GM12878 (cell line): ENCODE results near the gene ADAMTS3. TPM values are rescaled to one million over a fixed set of nuclear protein-coding genes. Genes with fewer than 3 reads are reported as not detected.

ENCODE experiments used
- ATAC-seq: fragments of 200-7000 bp; cut with Tn5 transposase; 3 replicates; pipeline ENCODE4 v1.9.1; 2020; ENCODE audit warnings: mild to moderate bottlenecking, moderate library complexity
- BruUV-seq: library from RNA; stranded (reverse); fragments of 400-500 nt; replicated peaks from 2 replicates; lab custom pipeline; 2021; lab: Mats Ljungman, UMichigan
- CTCF ChIA-PET: fragments of 300-600 bp; sonication (Branson Sonifier 250); formaldehyde crosslinking; extraction: SDS; loops from one replicate; lab custom pipeline; 2021; ENCODE audit warnings: inconsistent platforms; lab: Yijun Ruan, JAX
- POLR2A ChIA-PET: fragments of 350-600 bp; formaldehyde crosslinking; extraction: SDS; loops from one replicate; lab custom pipeline; 2021; ENCODE audit warnings: inconsistent platforms; lab: Charles Lee
- RAD21 ChIA-PET: fragments of 300-600 bp; sonication (Branson Sonifier 250); formaldehyde crosslinking; loops from one replicate; lab custom pipeline; 2023; ENCODE audit warnings: antibody characterized with exemption; ENCODE audit not compliant: unreplicated experiment; lab: Charles Lee
- SMC1A ChIA-PET: fragments of 300-600 bp; sonication (Branson Sonifier 250); formaldehyde crosslinking; loops from one replicate; lab custom pipeline; 2023; ENCODE audit not compliant: unreplicated experiment, uncharacterized antibody; lab: Charles Lee
- DNase-seq: peaks from one replicate; pipeline ENCODE4 v3.0.0-alpha.2; 2011; ENCODE audit warnings: low read depth, low spot score
- FAIRE-seq: peaks from 3 replicates; lab custom pipeline; 2011; peaks lifted over from hg19 to GRCh38; lab: Jason Lieb, UNC
- H2AFZ ChIP-seq: 2 replicates; pipeline ENCODE4 v1.6.0; 2011; ENCODE audit warnings: low read depth, low read length, control low read depth; ENCODE audit not compliant: control insufficient read depth
- H3K27ac ChIP-seq: 2 replicates; pipeline ENCODE4 v1.5.1; 2011; ENCODE audit warnings: control low read depth; ENCODE audit not compliant: control insufficient read depth, insufficient read depth
- H3K27me3 ChIP-seq, 2 experiments: replicated peaks in 1 of 2; 2 replicates each; pipeline versions ENCODE4 v1.6.0 to v1.6.1; 2011; ENCODE audit warnings: low read length in 1 of 2; ENCODE audit not compliant: control insufficient read depth in 2 of 2, insufficient read depth in 2 of 2
- H3K36me3 ChIP-seq, 2 experiments: 2 replicates each; pipeline ENCODE4 v1.5.1; 2011; ENCODE audit warnings: low read length in 1 of 2; ENCODE audit not compliant: control insufficient read depth in 2 of 2, insufficient read depth in 2 of 2
- H3K4me1 ChIP-seq: 2 replicates; pipeline ENCODE4 v1.6.1; 2011; ENCODE audit warnings: mild to moderate bottlenecking, low read length, moderate library complexity, mixed read lengths; ENCODE audit not compliant: control insufficient read depth, insufficient read depth
- H3K4me2 ChIP-seq: 2 replicates; pipeline ENCODE4 v1.6.0; 2011; ENCODE audit warnings: control low read depth; ENCODE audit not compliant: control insufficient read depth, insufficient read depth
- H3K4me3 ChIP-seq: fragments of 200-600 bp; sonication (generic); 2 replicates; pipeline ENCODE4 v1.5.1; 2016
- H3K79me2 ChIP-seq: 2 replicates; pipeline ENCODE4 v1.6.0; 2011; ENCODE audit warnings: low read length; ENCODE audit not compliant: control insufficient read depth, insufficient read depth
- H3K9ac ChIP-seq: 2 replicates; pipeline ENCODE4 v1.8.0; 2011; ENCODE audit warnings: low read length, control low read depth, mixed read lengths; ENCODE audit not compliant: control insufficient read depth, insufficient read depth
- H3K9me3 ChIP-seq: replicated peaks from 3 replicates; pipeline ENCODE4 v1.5.1; 2011; ENCODE audit warnings: mild to moderate bottlenecking, low read length; ENCODE audit not compliant: control insufficient read depth, insufficient read depth
- H4K20me1 ChIP-seq: 2 replicates; pipeline ENCODE4 v1.6.0; 2011; ENCODE audit not compliant: control insufficient read depth, insufficient read depth
- BCLAF1 ChIP-seq: fragments of 450-650 bp; IDR thresholded peaks from 2 replicates; pipeline ENCODE4 v1.6.1; 2017; ENCODE audit warnings: antibody characterized with exemption, mild to moderate bottlenecking, moderate library complexity
- CHD2 ChIP-seq: IDR thresholded peaks from 2 replicates; pipeline ENCODE4 v1.6.1; 2011; ENCODE audit warnings: low read depth, low read length, improper control_type of control experiment, borderline replicate concordance
- DPF2 ChIP-seq: fragments of 450-650 bp; IDR thresholded peaks from 2 replicates; pipeline ENCODE4 v1.6.1; 2017; ENCODE audit warnings: mild to moderate bottlenecking
- JUND ChIP-seq: IDR thresholded peaks from 2 replicates; pipeline ENCODE4 v1.6.1; 2012; ENCODE audit warnings: low read depth, mild to moderate bottlenecking, low read length, improper control_type of control experiment, moderate library complexity
- KAT2A ChIP-seq: conservative IDR thresholded peaks from 2 replicates; pipeline ENCODE4 v1.6.1; 2011; ENCODE audit warnings: low read depth, low read length; ENCODE audit not compliant: control insufficient read depth
- NFXL1 ChIP-seq: fragments of 450-650 bp; IDR thresholded peaks from 2 replicates; pipeline ENCODE4 v1.6.1; 2017; ENCODE audit warnings: antibody characterized with exemption, mild to moderate bottlenecking, borderline replicate concordance
- PAX8 ChIP-seq: fragments of 450-650 bp; IDR thresholded peaks from 2 replicates; pipeline ENCODE4 v1.6.1; 2017; ENCODE audit warnings: mild to moderate bottlenecking, moderate library complexity
- SIX5 ChIP-seq: IDR thresholded peaks from 2 replicates; pipeline ENCODE4 v1.6.1; 2011; ENCODE audit warnings: mild to moderate bottlenecking, low read depth, low read length, moderate library complexity; ENCODE audit not compliant: severe bottlenecking
- TCF3 ChIP-seq: IDR thresholded peaks from 2 replicates; pipeline ENCODE4 v1.6.1; 2012; ENCODE audit warnings: low read depth, mild to moderate bottlenecking, low read length, borderline replicate concordance; ENCODE audit not compliant: insufficient read depth
- WGBS: methylation state at CpG from one replicate; pipeline ENCODE4 v1.1.6; 2016; ENCODE audit warnings: low lambda C conversion rate; ENCODE audit not compliant: insufficient replicate concordance, insufficient coverage; ENCODE audit errors: missing lambda C conversion rate; 5-methylcytosine and 5-hydroxymethylcytosine counted together
- in situ Hi-C: fragments of 300-500 bp; cut with MboI; formaldehyde crosslinking; loops from 9 replicates; pipeline ENCODE4 v1.14.3; 2018; ENCODE audit warnings: mixed read lengths
- intact Hi-C: fragments of 100-400 bp; cut with micrococcal nuclease; formaldehyde crosslinking; loops from one replicate; pipeline ENCODE4 v1.14.2; 2022; ENCODE audit not compliant: unreplicated experiment
- polyA plus RNA-seq, 11 experiments: library from polyadenylated mRNA; depleted of rRNA in 4 of 11; unstranded in 6 of 11; stranded (reverse) in 5 of 11; fragments of >200 nt; fragmentation: Nextera tagmentation in 4 of 11; fragmentation: Illumina TruSeq in 1 of 11; extraction: Ambion mirVana in 4 of 11; extraction: Trizol in 1 of 11; gene quantifications; 1 replicate in 1 of 11; 2 replicates in 10 of 11; pipeline versions ENCODE4 v1.2.1 to v1.2.3, GENCODE V29; 2011 to 2016; ENCODE audit warnings: inconsistent platforms in 2 of 11, missing spikeins in 2 of 11, low read depth in 1 of 11
- total RNA-seq, 4 experiments: library from RNA; depleted of rRNA in 3 of 4; stranded (reverse); fragments of >200 nt in 3 of 4; fragmentation: Illumina TruSeq in 1 of 4; extraction: Trizol in 1 of 4; gene quantifications; 2 replicates each; pipeline versions ENCODE4 v1.2.1 to v1.2.3, GENCODE V29; 2013 to 2021
- TF ChIP-seq, protein P1 (sequence below): IDR thresholded peaks from 2 replicates; pipeline ENCODE4 v1.6.1; 2011; ENCODE audit warnings: low read depth, mild to moderate bottlenecking, low read length, moderate library complexity, borderline replicate concordance; ENCODE audit errors: extremely low read depth

ADAMTS3 gene
- total and polyA plus RNA-seq, 10 of the 15 experiments (the other 5 are each of a cell fraction or from before 2014, with no cell fraction given): under 0.01 to 0.07 (median 0.02) TPM; not detected in 6

DNA sequence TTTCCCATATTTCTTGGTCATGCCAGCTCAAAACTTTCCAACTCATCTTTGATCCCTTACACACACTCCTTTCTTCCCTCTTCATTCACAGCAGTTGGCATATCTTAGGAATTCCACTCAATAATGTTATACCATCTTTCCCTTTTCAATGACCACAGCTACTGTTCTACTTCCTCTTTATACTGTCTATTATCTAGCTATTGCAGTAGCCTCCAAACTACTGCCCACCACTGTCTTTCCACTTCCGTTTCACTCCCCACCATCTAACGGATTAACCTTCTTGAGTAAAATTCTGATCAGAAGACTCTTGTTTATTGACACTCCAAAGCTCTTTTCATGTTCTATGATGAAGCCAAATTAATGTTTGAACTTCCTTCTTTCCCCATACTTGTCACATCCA lies 55.8 kb downstream of the ADAMTS3 start (continued):
- no peak for TF ChIP-seq JUND
- TF ChIP-seq, all 136 proteins: peak for 0

DNA sequence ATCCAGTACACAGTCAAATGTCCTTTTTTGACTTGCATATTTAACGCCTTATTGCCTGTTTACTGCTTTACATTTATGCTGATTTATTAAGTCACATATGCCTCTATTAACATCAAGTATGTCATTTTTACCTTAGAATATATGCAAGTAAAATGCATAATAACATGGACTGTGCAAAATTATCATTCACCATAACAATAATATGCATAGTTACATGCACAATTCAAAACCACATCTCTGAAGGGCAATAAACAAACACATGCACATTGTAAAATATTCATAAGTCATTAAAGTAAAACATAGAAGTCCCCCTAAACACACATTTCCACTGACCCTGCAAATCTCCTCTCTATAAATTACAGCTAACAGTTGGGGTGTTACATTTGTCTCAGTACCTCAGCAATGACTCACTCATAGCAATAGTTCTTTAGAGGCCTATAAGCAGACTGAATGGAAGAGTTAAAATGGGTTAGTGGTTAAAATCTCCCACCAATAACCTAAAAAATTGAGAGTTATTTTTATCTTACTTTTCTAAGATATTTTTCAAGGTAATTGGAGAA lies 61.1 kb downstream of the ADAMTS3 start:
- intact Hi-C loops: no loop called here
- DNase-seq: no peak
- POLR2A ChIA-PET: no interaction called here
- Histone ChIP-seq H3K4me2 (no peak overlapping the region), H4K20me1 (no peaks in the 10 kb centered on the region), H3K27me3 (no peaks in the 10 kb centered on the region), H3K36me3 (no peaks in the 10 kb centered on the region), H3K9me3 (no peaks in the 10 kb centered on the region), H3K27ac (no peak overlapping the region)
- RAD21 ChIA-PET: no interaction called here
- CTCF ChIA-PET: interaction anchor here (0.7 kb wide), 1 partner anchor 58 kb away, joined by 3 read pairs; no protein-coding TSS in a partner anchor
- no TSS peak for BruUV-seq
- 4% methylated on average over 1 of the region's 1 CpG for WGBS
- no peak for TF ChIP-seq NFXL1
- TF ChIP-seq, all 136 proteins: peak for 0
- SMC1A ChIA-PET: no interaction called here
- ATAC-seq (no peak), FAIRE-seq (no peak)
- Histone ChIP-seq H3K4me1 (no peaks in the 10 kb centered on the region), H3K9ac (no peak overlapping the region), H3K4me3 (no peak overlapping the region), H2AFZ (no peak overlapping the region), H3K79me2 (no peaks in the 10 kb centered on the region)
- in situ Hi-C loops: loop anchor here (5.0 kb wide), 1 partner anchor 509 kb away; no protein-coding TSS in a partner anchor

- H3K9ac ChIP-seq: no peak overlapping the region
- no peak overlapping the region for H3K27ac ChIP-seq
- H3K4me2 ChIP-seq: no peak overlapping the region
- no peak overlapping the region for H3K4me3 ChIP-seq
- intact Hi-C loops (no loop called here), in situ Hi-C loops (loop anchor here (5.0 kb wide), 1 partner anchor 510 kb away; no protein-coding TSS in a partner anchor)
- ChIA-PET POLR2A (no interaction called here), CTCF (interaction anchor here (0.7 kb wide), 1 partner anchor 59 kb away, joined by 3 read pairs; no protein-coding TSS in a partner anchor), SMC1A (interaction anchor here (1.3 kb wide), 1 partner anchor 509 kb away, joined by 4 read pairs; no protein-coding TSS in a partner anchor), RAD21 (no interaction called here)
- FAIRE-seq (no peak), ATAC-seq (no peak), DNase-seq (no peak)
- 0% methylated on average over 2 of the region's 2 CpGs for WGBS
- H4K20me1 ChIP-seq: no peaks in the 10 kb centered on the region
- no peaks in the 10 kb centered on the region for H3K27me3 ChIP-seq
- H2AFZ ChIP-seq: no peak overlapping the region
- no peaks in the 10 kb centered on the region for H3K9me3 ChIP-seq
- BruUV-seq: no TSS peak
- no peaks in the 10 kb centered on the region for H3K36me3 ChIP-seq
- no peak for TF ChIP-seq CHD2
- no peak for TF ChIP-seq BCLAF1
- no peak for TF ChIP-seq TCF3
- TF ChIP-seq DPF2: no peak
- no peak for TF ChIP-seq SIX5
- no peak for TF ChIP-seq KAT2A
- TF ChIP-seq, protein P1, sequence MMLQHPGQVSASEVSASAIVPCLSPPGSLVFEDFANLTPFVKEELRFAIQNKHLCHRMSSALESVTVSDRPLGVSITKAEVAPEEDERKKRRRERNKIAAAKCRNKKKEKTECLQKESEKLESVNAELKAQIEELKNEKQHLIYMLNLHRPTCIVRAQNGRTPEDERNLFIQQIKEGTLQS: no peak
- TF ChIP-seq PAX8: no peak
- no peaks in the 10 kb centered on the region for H3K4me1 ChIP-seq
- no peaks in the 10 kb centered on the region for H3K79me2 ChIP-seq
These were observed 61.9 kb downstream of the ADAMTS3 start for GRCh38 chr4:72507167-72507566.
